Peyer's patch (tissue), 4 donors: ENCODE measurements around the gene ABHD2. TPM values are rescaled to one million over a fixed set of nuclear protein-coding genes. Genes with fewer than 3 reads are reported as not detected.

Source experiments
- DNase-seq, 3 donors: peaks; one replicate each; pipeline ENCODE4 v3.0.0-alpha.2; 2017 to 2019
- H3K27ac ChIP-seq, 4 donors: fragments of 200-600 bp; sonication (generic); one replicate each; pipeline ENCODE4 v1.5.1; 2016 to 2019
- H3K27me3 ChIP-seq, 2 donors: fragments of 200-600 bp; sonication (generic); one replicate each; pipeline ENCODE4 v1.5.1; 2019
- H3K36me3 ChIP-seq, 3 donors: fragments of 200-600 bp; sonication (generic); one replicate each; pipeline ENCODE4 v1.5.1; 2016 to 2019
- H3K4me1 ChIP-seq, 4 donors: fragments of 200-600 bp; sonication (generic); one replicate each; pipeline ENCODE4 v1.5.1; 2016 to 2019
- H3K4me3 ChIP-seq, 4 donors: fragments of 200-600 bp; sonication (generic); 1 replicate in 3 of 4; 2 replicates in 1 of 4; pipeline ENCODE4 v1.5.1; 2016 to 2019; ENCODE audit warnings: mild to moderate bottlenecking in 1 of 4
- H3K9me3 ChIP-seq, 4 donors: fragments of 200-600 bp; sonication (generic); one replicate each; pipeline ENCODE4 v1.5.1; 2016 to 2019; ENCODE audit warnings: mild to moderate bottlenecking in 1 of 4
- CTCF ChIP-seq, 6 experiments: fragments of 450-650 bp in 4 of 6; fragments of 200-600 bp in 2 of 6; sonication (generic) in 1 of 6; IDR thresholded peaks; one replicate each; pipeline ENCODE4 v1.5.1; 2017 to 2019; ENCODE audit warnings: antibody characterized with exemption in 6 of 6, mild to moderate bottlenecking in 3 of 6, moderate library complexity in 1 of 6
- POLR2A ChIP-seq, 2 donors: fragments of 450-650 bp; IDR thresholded peaks; one replicate each; pipeline ENCODE4 v1.5.1; 2017; ENCODE audit warnings: antibody characterized with exemption in 2 of 2, mild to moderate bottlenecking in 2 of 2, moderate library complexity in 2 of 2
- total RNA-seq, 4 donors: library from RNA; depleted of rRNA; stranded (reverse); fragments of >200 nt; gene quantifications; one replicate each; pipeline ENCODE4 v1.1.0, GENCODE V29; 2016

The ABHD2 gene
- total RNA-seq, 4 donors from 2014 or later, result 75.9 to 190 (median 121) TPM

DNA sequence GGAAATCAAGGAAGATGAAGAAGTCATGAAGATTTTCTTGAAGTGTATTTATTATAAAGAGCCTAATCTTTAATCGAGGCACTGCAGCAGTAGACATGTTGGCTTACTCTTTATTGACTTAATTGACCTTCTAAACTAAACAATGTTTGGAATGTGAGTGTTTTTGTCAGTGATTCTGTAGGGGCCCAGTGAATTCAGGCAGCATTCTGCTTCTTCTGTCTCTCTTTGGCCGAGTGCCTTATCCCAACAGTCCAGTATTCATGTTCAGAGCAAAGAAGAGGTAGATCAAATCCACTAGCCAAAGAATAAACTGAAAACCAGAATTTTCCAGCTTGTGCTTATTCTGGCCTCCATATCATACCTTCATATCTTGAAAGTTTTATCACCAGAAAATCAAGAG is 77.4 kb downstream of the ABHD2 start:
- Histone ChIP-seq H3K27ac (no peak overlapping the region), H3K9me3 (no peaks in the 10 kb centered on the region), H3K4me3 (no peak overlapping the region), H3K4me1 (peaks cover 0 to 5% (median 0%) of the 10 kb centered on the region in 4 donors), H3K27me3 (no peaks in the 10 kb centered on the region), H3K36me3 (peaks cover 0 to 5% (median 0%) of the 10 kb centered on the region in 3 donors)
- no peak for TF ChIP-seq POLR2A (IDR thresholded peaks at IDR 0.05)
- no peak for TF ChIP-seq CTCF (IDR thresholded peaks at IDR 0.05)
- DNase-seq, result no peak

- no peak for DNase-seq
- Histone ChIP-seq H3K36me3 (peaks cover 0 to 5% (median 0%) of the 10 kb centered on the region in 3 donors), H3K27ac (peak overlapping the region in 1 of 4 donors; percentile 35), H3K27me3 (no peaks in the 10 kb centered on the region), H3K4me3 (no peak overlapping the region), H3K9me3 (no peaks in the 10 kb centered on the region), H3K4me1 (peaks cover 0 to 5% (median 0%) of the 10 kb centered on the region in 4 donors)
- TF ChIP-seq CTCF (IDR thresholded peaks at IDR 0.05), result no peak
- no peak for TF ChIP-seq POLR2A (IDR thresholded peaks at IDR 0.05)
Measured at GRCh38 chr15:89167267-89168176, 79.3 kb downstream of the ABHD2 start.

DNA sequence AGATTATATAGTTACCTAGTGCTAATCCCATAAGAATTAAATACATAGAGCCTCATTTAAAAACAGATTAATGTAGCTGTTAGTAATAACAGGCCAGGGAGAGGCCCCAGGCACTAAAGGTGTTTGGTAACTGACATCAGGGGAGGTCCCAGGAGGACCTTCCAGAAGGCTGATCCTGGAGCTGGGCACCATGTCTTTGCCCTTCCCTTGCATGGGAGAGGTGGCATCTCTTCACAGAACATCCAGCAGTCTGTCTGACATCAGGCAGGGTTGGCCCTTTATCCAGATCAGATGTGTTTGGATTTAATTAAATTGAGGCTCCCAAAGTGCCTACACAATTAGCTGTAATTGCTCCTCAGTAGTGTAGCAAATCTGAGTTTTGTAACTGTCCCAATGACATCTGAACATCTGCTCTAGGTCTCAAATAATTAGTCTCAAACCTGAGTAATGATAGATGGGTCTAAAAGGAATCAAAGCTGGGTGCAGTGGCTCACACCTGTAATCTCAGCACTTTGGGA is 80.1 kb downstream of the ABHD2 start:
- H3K27ac ChIP-seq, result no peak overlapping the region
- H3K4me1 ChIP-seq, result peaks cover 0 to 5% (median 0%) of the 10 kb centered on the region in 4 donors

GRCh38 chr15:89170364-89170763 is 82.1 kb downstream of the ABHD2 start:
- Histone ChIP-seq H3K4me3 (no peak overlapping the region), H3K27ac (no peak overlapping the region), H3K9me3 (no peaks in the 10 kb centered on the region), H3K27me3 (no peaks in the 10 kb centered on the region), H3K36me3 (peaks cover 0 to 3% (median 0%) of the 10 kb centered on the region in 3 donors), H3K4me1 (peaks cover 0 to 5% (median 0%) of the 10 kb centered on the region in 4 donors)
- no peak for DNase-seq
- TF ChIP-seq CTCF (IDR thresholded peaks at IDR 0.05) (no peak), POLR2A (IDR thresholded peaks at IDR 0.05) (no peak)

More for the DNA sequence above, 80.1 kb downstream of the ABHD2 start:
- H3K4me3 ChIP-seq, result no peak overlapping the region
- no peaks in the 10 kb centered on the region for H3K9me3 ChIP-seq
- peaks cover 0 to 2% (median 0%) of the 10 kb centered on the region in 3 donors for H3K36me3 ChIP-seq
- no peak for TF ChIP-seq POLR2A (IDR thresholded peaks at IDR 0.05)
- TF ChIP-seq CTCF (IDR thresholded peaks at IDR 0.05), result no peak
- no peak for DNase-seq
- no peaks in the 10 kb centered on the region for H3K27me3 ChIP-seq

DNA sequence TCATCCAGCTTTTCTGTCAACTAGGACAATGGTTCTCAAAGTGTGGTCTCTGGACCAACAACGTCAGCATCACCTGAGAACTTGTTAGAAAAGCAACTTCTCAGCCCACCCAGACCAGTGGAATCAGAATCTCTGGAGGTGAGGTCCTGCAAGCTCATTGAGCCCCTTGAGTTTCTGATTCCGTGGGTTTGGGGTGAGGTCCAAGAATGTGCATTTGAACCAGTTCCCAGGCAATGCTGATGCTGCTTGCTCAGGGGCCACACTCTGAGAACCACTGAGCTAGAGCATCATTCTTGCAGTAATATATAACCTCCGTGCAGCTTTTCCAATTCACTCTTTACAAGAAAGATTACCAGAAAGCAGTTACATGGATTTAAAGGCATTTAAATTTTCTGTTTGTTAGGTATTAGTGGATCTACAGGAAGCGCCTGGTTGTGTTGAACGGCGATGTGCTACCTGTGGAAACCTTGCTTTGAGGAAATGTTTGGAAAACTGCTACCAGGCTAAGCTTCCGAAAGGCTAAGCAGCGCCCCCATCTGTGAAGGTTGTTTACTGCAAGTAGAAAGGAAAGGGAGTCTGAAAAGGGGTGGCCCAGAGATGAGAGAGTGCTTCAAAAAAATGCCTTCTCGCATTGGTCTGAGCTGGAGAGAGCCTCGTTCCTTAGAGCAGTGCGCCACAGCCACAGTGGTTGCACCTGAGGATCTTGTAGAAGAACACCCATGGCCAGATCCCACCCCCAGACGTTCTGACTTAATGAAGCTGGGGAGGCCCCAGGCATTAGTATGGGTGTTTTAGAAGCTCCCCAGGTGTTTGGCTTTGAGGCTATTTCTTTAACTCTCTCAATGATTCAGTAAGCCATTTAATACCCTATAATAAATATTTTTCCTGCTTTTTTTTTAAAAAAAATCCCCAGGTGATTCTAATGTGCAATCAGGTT is 83.1 kb downstream of the ABHD2 start:
- peak in 2 of 3 donors; percentile 20 to 66 for DNase-seq
- H3K27me3 ChIP-seq, result no peaks in the 10 kb centered on the region
- H3K4me1 ChIP-seq, result no peaks in the 10 kb centered on the region
- H3K4me3 ChIP-seq, result no peak overlapping the region
- H3K27ac ChIP-seq, result no peak overlapping the region
- peaks cover 0 to 14% (median 0%) of the 10 kb centered on the region in 3 donors for H3K36me3 ChIP-seq
- H3K9me3 ChIP-seq, result no peaks in the 10 kb centered on the region
- peak in 4 of 6 experiments; percentile 59 to 68 (median 66) for TF ChIP-seq CTCF (IDR thresholded peaks at IDR 0.05)
- TF ChIP-seq POLR2A (IDR thresholded peaks at IDR 0.05), result no peak
